ENCODE results near the gene DGCR6L.
"Not testable (repeated sequence)": the region's sequence is repeated elsewhere in the genome, so short reads cannot be mapped to it uniquely, and the experiment has no call there.

The DGCR6L gene

DNA sequence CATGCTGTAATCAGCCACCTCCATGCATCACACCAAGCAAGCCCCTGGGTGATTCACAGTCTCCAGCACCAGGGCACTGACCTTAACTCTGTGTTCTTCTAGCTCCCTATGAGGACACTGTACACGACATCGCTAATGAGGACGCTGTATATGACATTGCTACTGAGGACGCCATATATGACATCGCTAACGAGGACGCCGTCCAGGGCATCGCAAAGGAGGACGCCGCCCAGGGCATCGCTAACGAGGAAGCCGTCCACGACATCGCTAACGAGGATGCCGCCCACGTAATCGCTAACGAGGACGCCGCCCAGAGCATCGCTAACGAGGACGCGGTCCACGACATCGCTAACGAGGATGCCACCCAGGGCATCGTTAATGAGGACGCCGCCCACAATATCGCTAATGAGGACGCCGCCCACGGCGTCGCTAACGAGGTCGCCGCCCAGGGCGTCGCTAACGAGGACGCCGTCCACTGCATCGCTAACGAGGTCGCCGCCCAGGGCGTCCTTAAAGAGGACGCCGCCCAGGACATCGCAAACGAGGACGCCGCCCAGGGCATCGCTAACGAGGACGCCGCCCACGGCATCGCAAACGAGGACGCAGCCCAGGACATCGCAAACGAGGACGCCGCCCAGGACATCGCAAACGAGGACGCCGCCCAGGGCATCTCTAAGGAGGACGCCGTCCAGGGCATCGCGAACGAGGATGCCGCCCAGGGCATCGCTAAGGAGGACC lies 34.5 kb upstream of the DGCR6L start:
- Histone ChIP-seq H3K9ac (no peak overlapping the region), H3K27me3 (no peaks in the 10 kb centered on the region), H3K27ac (no peak overlapping the region), H4K20me1 (no peaks in the 10 kb centered on the region), H3K4me3 (no peak overlapping the region), H3K36me3 (no peaks in the 10 kb centered on the region), H3K4me2 (no peak overlapping the region), H3K4me1 (peaks cover 5% of the 10 kb centered on the region; the same call in 1 of the 2 replicates), H3K9me3 (peaks cover 51% of the 10 kb centered on the region)
- TF ChIP-seq Cebpa-rat (IDR thresholded peaks at IDR 0.05) = no peak

DNA sequence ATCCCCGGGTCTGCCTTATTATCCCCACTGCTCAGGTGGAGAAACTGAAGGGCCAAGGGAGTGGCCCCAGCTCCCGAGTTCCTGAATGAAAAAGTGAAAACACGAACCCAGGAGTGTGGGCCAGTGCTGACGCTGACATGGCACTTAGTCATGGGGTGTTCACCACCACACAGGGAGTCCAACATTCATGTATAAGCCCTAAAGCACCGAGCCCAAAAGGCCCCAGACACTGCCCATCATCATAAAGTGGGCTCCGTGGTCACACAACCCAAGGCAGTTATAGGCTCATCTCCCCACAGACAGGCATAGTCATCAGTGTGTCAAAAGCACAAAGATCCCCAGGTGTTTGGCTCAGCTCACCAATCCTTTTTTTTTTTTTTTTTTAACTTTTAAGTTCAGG lies 32.7 kb upstream of the DGCR6L start:
- H3K9me3 ChIP-seq = peaks cover 34% of the 10 kb centered on the region
- H3K36me3 ChIP-seq, H3K4me3 ChIP-seq, H3K4me1 ChIP-seq, H3K9ac ChIP-seq, H3K27me3 ChIP-seq, H4K20me1 ChIP-seq, H3K27ac ChIP-seq: not testable (repeated sequence)
- peak overlapping the region; percentile 24; the same call in 1 of the 2 replicates for H3K4me2 ChIP-seq

DNA sequence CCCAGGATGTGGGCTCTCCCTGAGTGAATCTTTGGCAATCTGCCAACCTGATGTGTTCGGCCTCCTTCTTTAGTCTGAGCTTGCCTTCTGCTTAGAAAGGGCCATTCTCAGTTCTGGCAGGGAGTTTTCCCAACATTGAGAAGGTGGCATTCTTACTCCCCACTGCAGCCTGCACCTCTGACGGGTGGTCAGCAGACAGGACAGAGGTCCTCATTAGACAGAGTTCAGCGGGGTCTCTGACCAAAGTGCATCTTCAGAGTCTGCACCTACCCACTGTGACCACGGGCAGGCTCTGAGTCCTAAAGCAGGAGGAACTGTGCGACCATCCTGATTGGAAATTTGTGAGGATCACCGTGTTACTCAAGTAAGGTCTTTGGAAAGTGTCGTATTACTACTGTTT lies 26.7 kb upstream of the DGCR6L start:
- not testable (repeated sequence) for H3K36me3 ChIP-seq, H3K27me3 ChIP-seq, H3K4me3 ChIP-seq, H3K9me3 ChIP-seq, H3K9ac ChIP-seq, H3K27ac ChIP-seq, H3K4me1 ChIP-seq, H3K4me2 ChIP-seq, H4K20me1 ChIP-seq

DNA sequence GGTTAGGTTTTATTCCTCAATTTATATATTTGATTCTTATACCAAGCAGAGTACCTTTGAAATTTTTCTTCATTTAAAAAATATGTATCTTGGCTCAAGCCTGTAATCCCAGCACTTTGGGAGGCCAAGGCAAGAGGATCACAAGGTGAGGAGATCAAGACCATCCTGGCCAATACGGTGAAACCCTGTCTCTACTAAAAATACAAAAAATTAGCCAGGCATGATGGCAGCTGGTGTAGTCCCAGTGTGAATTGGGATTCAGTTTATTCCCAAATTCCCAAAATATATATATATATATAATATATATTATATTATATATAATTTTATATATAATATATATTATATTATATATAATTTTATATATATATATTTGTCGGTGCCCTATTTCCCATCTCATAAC lies 18.4 kb upstream of the DGCR6L start:
- H3K36me3 ChIP-seq, H3K27me3 ChIP-seq, H4K20me1 ChIP-seq, H3K4me2 ChIP-seq, H3K9me3 ChIP-seq, H3K27ac ChIP-seq, H3K4me3 ChIP-seq, H3K9ac ChIP-seq, H3K4me1 ChIP-seq: not testable (repeated sequence)

DNA sequence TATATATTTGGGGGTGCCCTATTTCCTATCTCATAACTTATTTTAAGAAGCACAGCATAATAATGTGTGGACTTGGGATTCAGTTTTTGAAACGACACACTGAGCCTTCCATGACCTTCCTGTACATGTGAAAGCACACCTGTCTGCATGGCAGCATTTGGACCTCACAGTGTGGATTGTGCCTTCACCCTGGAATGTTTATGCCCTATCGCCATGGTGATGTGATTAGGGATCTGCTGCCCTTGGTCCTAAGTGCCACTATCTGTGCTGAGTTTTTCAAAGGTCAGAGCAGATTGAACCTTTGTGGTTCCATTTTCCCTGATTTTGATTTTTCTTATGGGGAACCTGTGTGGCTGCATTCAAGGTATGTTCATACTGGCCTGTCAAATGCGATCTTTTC lies 17.9 kb upstream of the DGCR6L start:
- not testable (repeated sequence) for H3K4me3 ChIP-seq, H3K27ac ChIP-seq, H3K27me3 ChIP-seq, H4K20me1 ChIP-seq, H3K36me3 ChIP-seq, H3K4me2 ChIP-seq, H3K9ac ChIP-seq, H3K9me3 ChIP-seq, H3K4me1 ChIP-seq

DNA sequence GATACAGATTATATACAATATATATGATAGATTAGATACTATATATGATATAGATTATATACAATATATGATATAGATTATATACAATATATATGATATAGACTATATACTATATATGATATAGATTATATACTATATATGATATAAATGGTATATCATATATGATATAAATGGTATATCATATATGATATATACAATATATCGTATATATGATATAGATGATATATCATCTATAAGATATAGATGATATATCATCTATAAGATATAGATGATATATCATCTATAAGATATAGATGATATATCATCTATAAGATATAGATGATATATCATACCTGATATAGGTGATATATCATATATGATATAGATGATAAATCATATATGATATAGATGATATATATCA lies 16.7 kb upstream of the DGCR6L start:
- not testable (repeated sequence) for H3K4me1 ChIP-seq, H3K4me3 ChIP-seq, H3K27me3 ChIP-seq, H4K20me1 ChIP-seq, H3K36me3 ChIP-seq, H3K27ac ChIP-seq, H3K9me3 ChIP-seq, H3K9ac ChIP-seq, H3K4me2 ChIP-seq

DNA sequence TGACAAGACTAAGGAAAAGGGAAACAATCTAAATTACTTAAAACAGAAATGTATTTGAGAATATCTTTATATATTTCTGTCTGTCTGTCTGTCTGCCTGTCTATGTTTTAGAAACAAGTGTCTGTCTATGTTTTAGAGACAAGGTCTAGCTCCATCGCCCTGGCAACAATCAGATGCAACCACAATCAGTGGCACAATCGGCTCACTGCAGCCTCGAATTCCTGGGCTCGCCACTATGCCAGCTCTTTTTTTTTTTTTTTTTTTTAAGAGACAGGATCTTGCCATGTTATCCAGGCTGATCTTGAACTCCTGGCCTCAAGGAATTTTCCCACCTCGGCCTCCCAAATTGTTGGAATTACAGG lies 8.7 kb upstream of the DGCR6L start:
- not testable (repeated sequence) for H4K20me1 ChIP-seq, H3K9ac ChIP-seq, H3K4me2 ChIP-seq, H3K27ac ChIP-seq, H3K4me1 ChIP-seq, H3K36me3 ChIP-seq, H3K27me3 ChIP-seq, H3K9me3 ChIP-seq, H3K4me3 ChIP-seq

DNA sequence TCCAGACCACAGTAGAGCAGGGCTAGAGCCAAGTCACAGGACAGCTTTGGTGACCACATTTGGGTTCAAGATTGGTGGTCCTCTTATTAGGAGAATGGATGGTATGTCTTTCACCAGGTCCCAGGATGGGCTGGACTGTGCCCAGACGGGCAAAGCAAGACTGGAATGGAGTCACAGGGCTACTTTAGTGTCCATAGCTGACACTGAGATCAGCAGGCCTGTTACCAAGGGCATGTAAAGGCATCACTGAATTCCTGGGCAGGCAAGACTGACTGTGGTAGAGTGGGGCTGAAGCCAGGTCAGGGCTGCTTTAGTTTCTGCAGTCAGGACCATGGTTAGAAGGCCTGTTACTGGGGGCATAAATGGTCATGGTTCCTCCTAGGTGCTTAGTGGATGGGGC lies 6.1 kb upstream of the DGCR6L start:
- not testable (repeated sequence) for H3K9me3 ChIP-seq, H4K20me1 ChIP-seq, H3K27me3 ChIP-seq, H3K36me3 ChIP-seq, H3K4me2 ChIP-seq, H3K27ac ChIP-seq, H3K4me3 ChIP-seq, H3K9ac ChIP-seq
- peaks cover 21% of the 10 kb centered on the region for H3K4me1 ChIP-seq

DNA sequence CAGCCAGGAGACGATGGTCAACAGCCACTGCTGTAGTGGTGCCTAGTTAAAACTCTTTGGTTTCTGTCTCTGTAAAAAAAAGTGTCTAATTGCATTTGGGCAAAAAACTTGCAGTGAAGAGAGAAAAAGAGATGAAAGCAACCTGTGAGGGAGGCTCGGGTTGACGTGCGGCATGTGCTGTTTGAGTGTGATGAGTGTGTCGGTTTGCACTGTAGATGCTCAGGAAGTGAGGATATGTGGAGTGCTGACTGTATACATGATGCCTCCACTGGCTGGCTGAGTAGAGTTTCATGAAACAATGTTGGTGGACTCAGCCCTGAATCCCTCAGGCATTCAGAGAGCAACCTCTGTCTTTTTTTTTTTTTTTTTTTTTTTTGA lies 4.3 kb upstream of the DGCR6L start:
- TF ChIP-seq Cebpa-rat (IDR thresholded peaks at IDR 0.05) = no peak
- no peak overlapping the region for H3K4me2 ChIP-seq

DNA sequence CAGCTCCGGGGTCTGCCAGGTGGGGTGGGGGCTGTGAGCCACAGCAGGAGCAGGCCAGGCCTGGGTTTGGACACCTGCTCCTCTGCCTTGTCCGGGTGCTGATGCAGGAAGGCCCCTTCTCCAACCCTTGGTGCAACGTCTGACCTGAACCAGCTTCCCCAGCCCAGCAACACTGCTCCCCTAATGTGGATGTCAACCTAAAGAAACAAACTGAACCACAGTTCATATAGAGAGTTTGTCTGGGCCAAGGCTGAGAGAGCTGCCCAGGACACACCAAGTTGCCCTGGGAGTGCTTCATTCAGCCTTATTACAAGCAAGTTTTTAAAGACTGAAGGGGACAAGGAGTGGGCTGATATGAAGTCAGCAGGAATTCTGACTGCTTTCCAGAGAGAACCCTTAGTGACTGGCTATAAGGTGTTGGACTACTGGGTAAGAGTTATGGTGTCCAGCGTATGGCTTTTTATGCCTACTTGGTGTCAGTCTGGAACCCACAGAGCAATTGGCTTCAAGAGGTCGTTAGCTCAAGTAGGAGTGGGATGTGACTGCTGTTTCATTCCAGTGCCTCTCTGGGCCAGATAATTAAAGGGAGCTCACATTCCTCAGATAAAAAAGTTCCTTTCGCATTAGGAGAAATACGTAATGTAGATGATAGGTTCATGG lies 1.8 kb upstream of the DGCR6L start:
- not testable (repeated sequence) for H3K27me3 ChIP-seq, H3K27ac ChIP-seq, H3K9me3 ChIP-seq, H3K4me3 ChIP-seq, H3K36me3 ChIP-seq, H3K9ac ChIP-seq
- peaks cover 15% of the 10 kb centered on the region for H4K20me1 ChIP-seq
- peak overlapping the region; percentile 95 for H3K4me2 ChIP-seq
- H3K4me1 ChIP-seq = peaks cover 55% of the 10 kb centered on the region

More for the DNA sequence above, 4.3 kb upstream of the DGCR6L start:
- Histone ChIP-seq H3K9ac (no peak overlapping the region), H3K27me3 (no peaks in the 10 kb centered on the region), H3K9me3 (no peaks in the 10 kb centered on the region), H3K27ac (no peak overlapping the region), H3K4me1 (peaks cover 30% of the 10 kb centered on the region), H4K20me1 (peaks cover 1% of the 10 kb centered on the region), H3K4me3 (no peak overlapping the region), H3K36me3 (no peaks in the 10 kb centered on the region)

DNA sequence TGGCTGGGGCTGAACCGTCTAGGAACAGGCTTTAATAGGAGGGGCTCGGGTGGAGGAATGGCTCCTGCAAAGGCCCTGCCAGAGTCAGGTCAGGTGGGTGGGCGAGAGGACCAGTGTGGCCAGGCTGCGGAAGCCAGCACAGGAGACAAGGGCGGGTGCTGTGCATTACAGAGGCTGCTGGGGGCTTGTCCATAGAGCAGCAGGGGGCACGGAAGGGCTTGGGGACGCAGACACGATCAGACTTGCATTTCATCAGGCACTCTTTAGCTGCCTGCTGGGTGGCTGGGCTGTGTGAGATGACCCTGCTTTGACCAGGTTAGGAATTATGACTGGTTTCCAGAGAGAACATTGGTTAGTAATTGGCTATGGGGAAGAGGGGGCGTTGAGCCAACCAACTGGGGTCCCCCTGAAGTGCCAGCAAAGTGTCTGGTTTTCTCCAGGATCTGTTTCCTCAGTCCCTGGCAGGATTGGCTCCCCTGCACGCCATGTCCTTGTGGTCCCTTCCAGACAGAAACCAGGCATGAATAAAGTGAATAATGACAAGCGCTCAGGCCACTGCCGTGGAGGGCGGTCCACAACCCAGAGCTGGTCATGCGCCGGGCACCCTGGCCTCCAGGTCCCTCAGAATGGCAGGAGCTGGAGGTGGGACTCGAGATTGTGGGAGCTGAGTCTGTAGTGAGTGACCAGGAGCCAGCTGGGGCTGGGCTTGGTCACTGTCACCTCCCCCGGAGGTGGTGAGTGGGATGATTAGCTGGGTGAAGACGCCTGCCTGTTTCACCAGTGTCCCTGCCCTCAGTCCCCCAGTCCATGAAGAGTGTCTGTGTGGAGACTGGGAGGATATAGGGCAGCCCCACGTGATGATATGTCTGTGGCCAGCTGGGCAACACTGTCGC lies 1.0 kb upstream of the DGCR6L start:
- H3K9me3 ChIP-seq, H3K27me3 ChIP-seq, H3K36me3 ChIP-seq: not testable (repeated sequence)
- peak overlapping the region; percentile 95 for H3K4me2 ChIP-seq
- H3K4me1 ChIP-seq = peaks cover 63% of the 10 kb centered on the region
- H3K4me3 ChIP-seq = peak overlapping the region; percentile 84
- peaks cover 23% of the 10 kb centered on the region for H4K20me1 ChIP-seq
- peak overlapping the region; percentile 93 for H3K9ac ChIP-seq
- H3K27ac ChIP-seq = peak overlapping the region; percentile 81

All from BLaER1 (cell line).